ENCODE results near the gene ZRANB1. TPM values are rescaled to one million over a fixed set of nuclear protein-coding genes. Genes with fewer than 3 reads are reported as not detected.
A peak's percentile ranks its signal among the peaks of the same experiment; 100 is the strongest.

ZRANB1 gene
- polyA plus RNA-seq, 1 of the 3 experiments (the other 2 are of a cell fraction), result 6.2 TPM

GRCh38 chr10:124916585-124917427 is 25.1 kb upstream of the ZRANB1 start (continued):
- TF ChIP-seq REST (IDR thresholded peaks at IDR 0.05; ENCODE audit: low read depth, low read length), result peak; percentile 27; the same call in 1 of the 2 replicates
- no peak for TF ChIP-seq PBX3 (IDR thresholded peaks at IDR 0.05)
- no peak for TF ChIP-seq ELF1 (IDR thresholded peaks at IDR 0.05)
- no peak for TF ChIP-seq MAX (IDR thresholded peaks at IDR 0.05; ENCODE audit: low read depth)
- TF ChIP-seq NRF1 (IDR thresholded peaks at IDR 0.05; ENCODE audit: low read depth, low read length), result no peak
- TF ChIP-seq NFIC (IDR thresholded peaks at IDR 0.05; ENCODE audit: borderline replicate concordance), result no peak; the same call in 1 of the 2 replicates
- no peak for TF ChIP-seq JUND (IDR thresholded peaks at IDR 0.05)
- TF ChIP-seq GABPA (IDR thresholded peaks at IDR 0.05; ENCODE audit: low read depth), result no peak
- no peak for TF ChIP-seq RXRA (IDR thresholded peaks at IDR 0.05; ENCODE audit: borderline replicate concordance, low read depth)
- TF ChIP-seq EZH2phosphoT487 (IDR thresholded peaks at IDR 0.05; ENCODE audit: borderline replicate concordance, low read depth), result no peak
- 0 out of 2 replicates have a peak, but pooled peaks have one; percentile 8 for TF ChIP-seq RFX5 (IDR thresholded peaks at IDR 0.05; ENCODE audit: low read length)
- TF ChIP-seq MXI1 (IDR thresholded peaks at IDR 0.05; ENCODE audit: low read depth, low read length), result peak; percentile 59
- TF ChIP-seq TCF12 (IDR thresholded peaks at IDR 0.05), result no peak
- 0 out of 2 replicates have a peak, but pooled peaks have one; percentile 75 for TF ChIP-seq TAF1 (IDR thresholded peaks at IDR 0.05; ENCODE audit: borderline replicate concordance, low read depth, low read length)
- TF ChIP-seq FOSL2 (IDR thresholded peaks at IDR 0.05; ENCODE audit: borderline replicate concordance, low read depth), result no peak
- no peak for TF ChIP-seq EP300 (IDR thresholded peaks at IDR 0.05; ENCODE audit: borderline replicate concordance in 1 of 2, low read depth in 1 of 2, low read length in 1 of 2)
- no peak for TF ChIP-seq GATA2 (CRISPR knock-in tag; IDR thresholded peaks at IDR 0.05)
- TF ChIP-seq USF1 (IDR thresholded peaks at IDR 0.05; ENCODE audit: borderline replicate concordance, low read depth), result no peak
- TF ChIP-seq FOXM1 (IDR thresholded peaks at IDR 0.05; ENCODE audit: low read depth), result no peak; the same call in 1 of the 2 replicates
- peak; percentile 76 for TF ChIP-seq CHD2 (IDR thresholded peaks at IDR 0.05; ENCODE audit: low read length, partially characterized antibody)
- TF ChIP-seq POLR2AphosphoS5 (IDR thresholded peaks at IDR 0.05; ENCODE audit: low read depth, low read length), result peak; percentile 89
- no peak for TF ChIP-seq TEAD4 (IDR thresholded peaks at IDR 0.05; ENCODE audit: borderline replicate concordance, insufficient read depth)
- TF ChIP-seq SMC3 (IDR thresholded peaks at IDR 0.05; ENCODE audit: low read depth, low read length), result no peak
- TF ChIP-seq YY1 (IDR thresholded peaks at IDR 0.05; ENCODE audit: low read depth), result peak; percentile 88
- TF ChIP-seq USF2 (IDR thresholded peaks at IDR 0.05; ENCODE audit: borderline replicate concordance, low read depth, low read length), result no peak

Data from SK-N-SH (cell line).